Smooth muscle cell (in vitro differentiated cells): ENCODE measurements around the gene CLDN9. TPM values are rescaled to one million over a fixed set of nuclear protein-coding genes. Genes with fewer than 3 reads are reported as not detected.

Source experiments
- DNase-seq: peaks from one replicate; lab custom pipeline; 2025; ENCODE audit not compliant: unreplicated experiment; lab: John Stamatoyannopoulos, UW
- H2AFZ ChIP-seq: fragments of 200-600 bp; sonication (generic); 2 replicates; pipeline ENCODE4 v1.6.0; 2016; ENCODE audit warnings: antibody characterized with exemption, low read depth, mild to moderate bottlenecking
- H3F3A ChIP-seq: fragments of 200-600 bp; sonication (generic); 2 replicates; pipeline ENCODE4 v1.6.0; 2017; ENCODE audit warnings: antibody characterized with exemption, low read depth
- H3K27ac ChIP-seq: fragments of 200-600 bp; sonication (generic); 2 replicates; pipeline ENCODE4 v1.5.1; 2016; ENCODE audit warnings: low read depth, mild to moderate bottlenecking
- H3K27me3 ChIP-seq: fragments of 200-600 bp; sonication (generic); 2 replicates; pipeline ENCODE4 v1.6.1; 2016; ENCODE audit warnings: low read depth, mild to moderate bottlenecking
- H3K36me3 ChIP-seq: fragments of 200-600 bp; sonication (generic); 2 replicates; pipeline ENCODE4 v1.5.1; 2016; ENCODE audit warnings: low read depth
- H3K4me1 ChIP-seq: fragments of 200-600 bp; sonication (generic); 2 replicates; pipeline ENCODE4 v1.5.1; 2016; ENCODE audit warnings: low read depth
- H3K4me2 ChIP-seq: fragments of 200-600 bp; sonication (generic); 2 replicates; pipeline ENCODE4 v1.6.0; 2016; ENCODE audit warnings: mild to moderate bottlenecking
- H3K4me3 ChIP-seq: fragments of 200-600 bp; sonication (generic); 2 replicates; pipeline ENCODE4 v1.5.1; 2016; ENCODE audit warnings: mild to moderate bottlenecking
- H3K79me2 ChIP-seq: fragments of 200-600 bp; sonication (generic); 2 replicates; pipeline ENCODE4 v1.6.0; 2016; ENCODE audit warnings: low read depth, mild to moderate bottlenecking
- H3K9ac ChIP-seq: fragments of 200-600 bp; sonication (generic); 2 replicates; pipeline ENCODE4 v1.6.0; 2016; ENCODE audit warnings: low read depth
- H3K9me3 ChIP-seq: fragments of 200-600 bp; sonication (generic); replicated peaks from 2 replicates; pipeline ENCODE4 v1.5.1; 2016; ENCODE audit warnings: low read depth
- H4K20me1 ChIP-seq: fragments of 200-600 bp; sonication (generic); 2 replicates; pipeline ENCODE4 v1.6.0; 2016; ENCODE audit warnings: low read depth
- WGBS: methylation state at CpG from one replicate; pipeline ENCODE4 v1.1.7; 2016; ENCODE audit warnings: low lambda C conversion rate; 5-methylcytosine and 5-hydroxymethylcytosine counted together
- polyA plus RNA-seq: library from polyadenylated mRNA; unstranded; fragments of >200 nt; fragmentation: Nextera tagmentation; extraction: Ambion mirVana; gene quantifications from 2 replicates; pipeline ENCODE4 v1.2.1, GENCODE V29; 2016
- total RNA-seq: library from RNA; depleted of rRNA; stranded (reverse); fragments of >200 nt; gene quantifications from 2 replicates; pipeline ENCODE4 v1.2.3, GENCODE V29; 2014
- TF ChIP-seq, protein P1 (sequence below): fragments of 200-600 bp; sonication (generic); IDR thresholded peaks from 2 replicates; pipeline ENCODE4 v1.5.1; 2017; ENCODE audit warnings: borderline replicate concordance, mild to moderate bottlenecking, antibody characterized with exemption; ENCODE audit not compliant: insufficient read depth, poor library complexity, severe bottlenecking

The CLDN9 gene
- total and polyA plus RNA-seq, 2 experiments from 2014 or later, result 0.81 to 1.8 TPM

DNA sequence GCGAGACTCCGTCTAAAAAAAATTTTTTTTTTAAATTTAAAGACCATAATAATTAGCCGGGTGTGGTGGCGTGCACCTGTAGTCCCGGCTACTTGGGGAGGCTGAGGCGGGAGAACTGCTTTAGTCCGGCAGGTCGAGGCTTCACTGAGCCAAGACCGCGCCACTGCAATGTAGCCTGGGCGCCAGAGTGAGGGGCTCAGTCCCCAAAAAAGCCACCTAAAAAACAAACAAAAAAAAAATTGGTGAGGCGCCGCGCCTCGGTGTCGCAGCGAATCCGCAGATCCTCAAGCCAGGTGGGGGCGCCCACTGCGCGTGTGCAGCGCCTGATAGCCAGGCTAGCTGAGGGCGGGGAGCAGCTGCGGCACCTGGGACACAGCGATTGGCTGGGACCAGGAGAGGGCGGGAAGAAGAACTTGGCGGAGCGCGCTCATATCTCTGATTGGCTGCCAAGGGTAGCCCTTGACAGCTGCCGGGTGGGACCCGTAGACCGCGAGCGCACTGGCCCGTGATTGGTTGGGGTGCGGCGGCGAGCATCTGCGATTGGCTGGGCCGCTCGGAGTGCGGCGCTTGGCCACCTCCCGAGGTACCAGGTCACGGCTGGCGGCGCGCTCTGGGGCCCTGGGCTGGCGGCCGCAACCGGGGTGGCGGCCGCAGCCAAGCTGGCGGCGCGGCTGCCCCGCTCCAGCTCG lies 9.0 kb upstream of the CLDN9 start:
- peaks cover 15% of the 10 kb centered on the region for H3K4me1 ChIP-seq
- TF ChIP-seq, protein P1, sequence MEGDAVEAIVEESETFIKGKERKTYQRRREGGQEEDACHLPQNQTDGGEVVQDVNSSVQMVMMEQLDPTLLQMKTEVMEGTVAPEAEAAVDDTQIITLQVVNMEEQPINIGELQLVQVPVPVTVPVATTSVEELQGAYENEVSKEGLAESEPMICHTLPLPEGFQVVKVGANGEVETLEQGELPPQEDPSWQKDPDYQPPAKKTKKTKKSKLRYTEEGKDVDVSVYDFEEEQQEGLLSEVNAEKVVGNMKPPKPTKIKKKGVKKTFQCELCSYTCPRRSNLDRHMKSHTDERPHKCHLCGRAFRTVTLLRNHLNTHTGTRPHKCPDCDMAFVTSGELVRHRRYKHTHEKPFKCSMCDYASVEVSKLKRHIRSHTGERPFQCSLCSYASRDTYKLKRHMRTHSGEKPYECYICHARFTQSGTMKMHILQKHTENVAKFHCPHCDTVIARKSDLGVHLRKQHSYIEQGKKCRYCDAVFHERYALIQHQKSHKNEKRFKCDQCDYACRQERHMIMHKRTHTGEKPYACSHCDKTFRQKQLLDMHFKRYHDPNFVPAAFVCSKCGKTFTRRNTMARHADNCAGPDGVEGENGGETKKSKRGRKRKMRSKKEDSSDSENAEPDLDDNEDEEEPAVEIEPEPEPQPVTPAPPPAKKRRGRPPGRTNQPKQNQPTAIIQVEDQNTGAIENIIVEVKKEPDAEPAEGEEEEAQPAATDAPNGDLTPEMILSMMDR, result no peak
- H3K4me2 ChIP-seq, result no peak overlapping the region
- H2AFZ ChIP-seq, result no peak overlapping the region
- H3K79me2 ChIP-seq, result no peaks in the 10 kb centered on the region
- 10% methylated on average over 50 of the region's 58 CpGs for WGBS
- H4K20me1 ChIP-seq, result no peaks in the 10 kb centered on the region
- H3K27ac ChIP-seq, result no peak overlapping the region
- H3K36me3 ChIP-seq, result no peaks in the 10 kb centered on the region
- H3K9ac ChIP-seq, result no peak overlapping the region
- DNase-seq, result peak; percentile 52
- H3K27me3 ChIP-seq, result peaks cover 41% of the 10 kb centered on the region
- H3K4me3 ChIP-seq, result no peak overlapping the region
- no peaks in the 10 kb centered on the region for H3F3A ChIP-seq
- H3K9me3 ChIP-seq, result no peaks in the 10 kb centered on the region

DNA sequence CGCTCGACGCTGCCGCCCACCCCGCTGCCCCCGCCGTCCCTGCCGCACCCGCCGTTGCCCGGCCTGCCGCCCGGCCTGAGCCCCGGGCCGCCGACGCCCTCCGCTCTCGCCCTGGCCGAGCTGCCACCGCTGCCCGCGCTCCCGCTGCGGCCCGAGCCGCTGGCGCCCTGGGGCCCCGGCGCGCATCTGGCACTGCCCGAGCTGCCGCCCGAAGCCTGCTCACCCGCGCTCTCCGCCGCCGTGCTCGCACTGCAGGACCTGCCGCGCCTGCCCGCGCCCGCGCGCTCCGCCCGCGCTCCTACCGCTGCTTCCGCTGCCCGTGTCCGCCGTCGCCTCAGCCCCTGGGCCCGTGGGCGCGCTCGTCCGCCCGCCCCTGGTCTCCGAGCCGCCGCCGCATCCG lies 8.4 kb upstream of the CLDN9 start:
- TF ChIP-seq, protein P1, result no peak
- no peak overlapping the region for H3K4me3 ChIP-seq
- H3K4me1 ChIP-seq, result peaks cover 18% of the 10 kb centered on the region
- H3K79me2 ChIP-seq, result no peaks in the 10 kb centered on the region
- H3K9me3 ChIP-seq, result no peaks in the 10 kb centered on the region
- WGBS, result 1% methylated on average over 19 of the region's 67 CpGs
- no peaks in the 10 kb centered on the region for H3F3A ChIP-seq
- no peaks in the 10 kb centered on the region for H4K20me1 ChIP-seq
- H3K27me3 ChIP-seq, result peaks cover 47% of the 10 kb centered on the region
- H3K27ac ChIP-seq, result no peak overlapping the region
- H3K4me2 ChIP-seq, result no peak overlapping the region
- H3K36me3 ChIP-seq, result no peaks in the 10 kb centered on the region
- DNase-seq, result no peak
- no peak overlapping the region for H3K9ac ChIP-seq
- H2AFZ ChIP-seq, result no peak overlapping the region

DNA sequence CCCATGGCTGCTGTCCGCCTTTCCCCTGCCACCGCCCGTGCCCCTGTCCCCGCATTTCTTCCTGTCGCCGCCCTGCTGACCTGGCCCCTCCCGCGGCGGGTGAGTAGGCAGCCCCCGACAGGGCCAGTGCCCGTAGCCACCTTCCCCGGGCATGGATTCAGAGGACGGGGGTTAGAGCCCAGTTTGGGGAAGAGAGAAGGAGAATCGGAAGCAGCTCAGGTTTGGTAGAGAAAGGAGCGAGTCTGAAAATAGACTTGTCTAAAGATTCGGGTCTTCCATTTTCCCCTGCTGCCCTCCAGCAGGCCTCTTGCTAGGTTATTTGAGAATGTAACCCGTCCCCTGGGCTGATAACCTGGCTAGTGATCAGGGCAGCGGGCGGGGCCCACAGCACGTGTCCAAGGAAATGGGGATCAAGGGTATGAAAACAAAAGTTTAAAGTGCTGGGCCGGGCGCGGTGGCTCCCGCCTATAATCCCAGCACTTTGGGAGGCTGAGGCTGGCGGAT lies 7.9 kb upstream of the CLDN9 start:
- Histone ChIP-seq H3K27me3 (peaks cover 52% of the 10 kb centered on the region), H3K36me3 (no peaks in the 10 kb centered on the region), H3K9ac (no peak overlapping the region), H3K9me3 (no peaks in the 10 kb centered on the region), H3K4me3 (peak overlapping the region; percentile 45), H3K27ac (no peak overlapping the region), H4K20me1 (no peaks in the 10 kb centered on the region), H3F3A (no peaks in the 10 kb centered on the region), H3K4me1 (peaks cover 23% of the 10 kb centered on the region), H3K4me2 (peak overlapping the region; percentile 78), H2AFZ (no peak overlapping the region), H3K79me2 (no peaks in the 10 kb centered on the region)
- no peak for DNase-seq
- TF ChIP-seq, protein P1, result no peak
- 4% methylated on average over 22 of the region's 25 CpGs for WGBS
